Retinal pigment epithelial cell (primary cell): ENCODE results near the gene LRRC25.
A peak's percentile ranks its signal among the peaks of the same experiment; 100 is the strongest.

Source experiments
- DNase-seq: peaks from one replicate; pipeline ENCODE4 v3.0.0-alpha.2; 2010; ENCODE audit warnings: low read depth
- H3K4me3 ChIP-seq: 2 replicates; pipeline ENCODE4 v1.5.1; 2011; ENCODE audit warnings: mild to moderate bottlenecking, low read length, control low read depth, moderate library complexity
- CTCF ChIP-seq: conservative IDR thresholded peaks from 2 replicates; pipeline ENCODE4 v1.5.1; 2011; ENCODE audit warnings: low read depth, low read length, control low read depth, inconsistent platforms

LRRC25 gene

DNA sequence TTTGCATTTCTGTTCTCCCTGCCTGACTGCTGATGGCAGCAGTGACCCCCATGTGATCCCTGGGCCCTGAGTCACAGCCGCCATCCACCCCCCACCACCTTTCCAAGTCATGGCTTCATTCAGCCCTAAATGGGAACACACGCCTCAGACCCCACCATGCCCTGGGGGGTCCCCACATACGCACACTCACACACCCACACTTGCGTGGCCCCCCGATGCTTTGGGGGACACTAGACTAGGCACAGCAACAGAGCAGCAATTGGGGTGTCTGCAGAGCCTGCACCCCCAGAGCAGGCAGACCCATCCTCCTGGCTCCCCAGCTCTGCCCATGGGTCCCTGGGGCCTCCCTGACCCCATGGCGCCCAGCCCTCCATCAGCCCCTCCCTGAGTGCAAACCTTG, 46.0 kb upstream of the LRRC25 start:
- no peak for DNase-seq
- no peak overlapping the region for H3K4me3 ChIP-seq
- no peak for TF ChIP-seq CTCF

DNA sequence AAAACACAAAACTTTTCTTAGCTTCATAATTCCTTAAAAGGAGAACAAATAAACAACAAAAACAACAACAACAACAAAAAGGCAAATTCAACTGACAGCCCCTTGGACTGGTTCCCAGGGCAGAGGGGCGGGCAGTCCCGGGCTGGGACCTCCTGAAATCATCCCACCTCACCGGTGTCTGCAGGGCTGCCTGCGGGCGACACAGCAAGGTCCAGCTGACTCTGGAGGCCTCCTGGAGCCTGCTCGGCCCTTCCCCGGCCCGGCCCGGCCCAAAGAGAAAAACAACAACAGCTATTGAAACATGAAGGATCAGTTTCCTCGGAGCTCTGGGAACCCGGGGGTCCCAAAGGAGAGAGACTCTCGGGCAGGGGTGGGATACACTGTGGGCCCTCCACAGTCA, 45.5 kb upstream of the LRRC25 start:
- no peak overlapping the region for H3K4me3 ChIP-seq
- no peak for TF ChIP-seq CTCF
- DNase-seq = no peak

DNA sequence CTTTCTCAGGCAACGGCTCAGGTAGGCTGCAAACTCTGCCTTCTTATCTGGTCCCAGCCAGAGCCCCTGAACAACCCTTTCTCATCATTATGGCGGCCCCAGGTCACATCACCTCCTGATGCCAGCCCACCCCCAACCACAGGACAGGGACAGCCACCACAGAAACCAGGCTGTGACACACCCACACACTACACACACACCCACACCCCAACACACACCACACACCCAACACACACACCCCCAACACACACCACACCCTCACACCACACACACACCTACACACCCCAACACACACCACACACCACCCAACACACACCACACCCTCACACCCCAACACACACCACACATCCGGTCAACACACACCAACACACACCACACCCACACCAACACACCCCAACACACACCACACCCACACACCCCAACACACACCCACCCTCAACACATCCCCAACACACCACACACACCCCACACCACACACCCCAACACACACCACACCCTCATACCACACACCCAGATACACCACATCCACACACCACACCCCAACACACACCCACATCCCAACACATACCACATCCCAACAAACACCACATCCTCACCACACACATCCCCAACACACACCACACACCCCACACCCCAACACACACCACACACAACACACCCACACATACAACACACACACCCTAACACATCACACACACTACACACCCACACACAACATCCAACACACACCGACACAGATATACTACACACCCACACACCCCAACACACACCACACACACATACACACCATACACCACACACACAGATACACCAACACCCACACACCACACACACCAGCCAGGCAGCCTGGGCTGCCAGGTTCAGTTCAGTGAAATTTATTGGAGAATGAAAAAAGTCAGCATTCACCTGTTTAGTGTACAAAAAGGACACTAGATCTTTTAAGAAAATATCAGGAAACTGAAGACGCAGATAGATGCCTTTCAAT, 44.7 kb upstream of the LRRC25 start:
- DNase-seq = no peak
- no peak for TF ChIP-seq CTCF
- no peak overlapping the region for H3K4me3 ChIP-seq

DNA sequence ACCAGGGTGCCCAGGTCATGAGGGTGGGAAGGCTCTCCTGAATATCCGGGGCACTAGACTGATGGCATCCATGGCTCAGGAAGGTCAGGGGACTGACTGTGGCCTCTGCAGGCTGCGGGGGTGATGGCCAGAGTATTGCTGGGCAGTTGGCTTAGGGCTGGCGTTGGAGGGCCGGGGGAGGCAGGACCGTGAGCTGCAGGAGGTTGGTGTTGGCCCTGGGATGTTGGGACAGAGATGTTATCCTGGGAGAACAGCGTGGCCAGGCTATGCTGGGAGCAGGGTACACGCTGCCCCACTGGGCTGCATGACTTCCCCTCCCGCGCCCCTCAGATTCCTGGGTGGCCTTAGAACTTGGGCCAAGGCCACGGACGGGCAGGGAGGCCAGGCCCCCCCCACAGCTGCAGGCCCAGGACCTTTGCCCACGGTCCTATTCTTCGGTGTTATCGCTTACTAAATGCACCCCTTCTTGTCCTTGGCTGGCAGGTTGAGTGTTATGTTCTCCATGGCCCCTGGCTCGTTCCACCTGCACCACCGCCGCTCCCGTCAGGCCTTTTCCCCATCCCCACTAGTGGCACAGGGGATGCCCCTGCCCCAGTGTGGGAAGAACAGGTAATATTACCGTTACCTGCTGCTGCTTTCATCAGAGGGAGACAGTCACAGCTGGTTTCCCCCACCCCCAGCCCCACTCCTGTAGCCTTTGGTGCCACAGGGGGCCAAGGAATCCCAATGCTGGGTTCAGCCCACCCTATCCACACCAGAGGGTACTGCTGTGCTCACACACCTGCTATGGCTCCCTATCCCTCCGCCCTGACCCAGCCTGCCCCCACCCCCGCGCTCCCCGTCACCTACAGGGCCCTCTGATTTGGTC, 43.7 kb upstream of the LRRC25 start:
- DNase-seq = no peak
- no peak for TF ChIP-seq CTCF
- no peak overlapping the region for H3K4me3 ChIP-seq

DNA sequence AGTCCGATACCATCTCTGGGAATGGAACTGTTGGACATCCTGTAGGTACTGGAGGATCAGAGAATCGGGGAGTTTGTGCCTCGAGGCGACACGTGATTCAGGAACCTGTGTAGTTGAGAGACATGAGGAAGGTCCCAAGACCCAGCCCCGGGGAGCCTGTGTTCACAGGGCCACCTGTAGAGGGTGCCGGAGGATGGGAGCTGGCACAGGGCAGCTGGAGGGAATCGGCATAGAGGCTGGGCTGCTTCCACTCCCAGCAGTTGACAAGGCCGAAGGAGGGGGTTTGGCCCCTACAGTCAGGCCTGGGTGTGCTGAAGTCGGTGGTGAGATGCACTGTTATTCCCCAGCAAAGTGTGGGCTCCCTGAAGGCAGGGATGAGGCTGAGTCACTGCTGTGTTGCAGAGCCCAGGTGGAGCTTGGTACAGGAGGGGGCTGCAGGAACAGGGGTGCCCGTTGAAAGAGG, 43.0 kb upstream of the LRRC25 start:
- peak; percentile 59 for TF ChIP-seq CTCF
- no peak for DNase-seq
- H3K4me3 ChIP-seq = no peak overlapping the region

- no peak for TF ChIP-seq CTCF
- DNase-seq = no peak
- no peak overlapping the region for H3K4me3 ChIP-seq
Measured at GRCh38 chr19:18439910-18440237, 42.5 kb upstream of the LRRC25 start.
